Heart left ventricle (tissue), 16 donors: Measurements from ENCODE around the gene KRTAP4-4. TPM values are rescaled to one million over a fixed set of nuclear protein-coding genes. Genes with fewer than 3 reads are reported as not detected.
"Not testable (repeated sequence)": the region's sequence is repeated elsewhere in the genome, so short reads cannot be mapped to it uniquely, and the experiment has no call there.

Experiments
- ATAC-seq, 4 donors: fragments of 200-7000 bp; cut with Tn5 transposase; one replicate each; pipeline ENCODE4 v1.9.1; 2020 to 2022; ENCODE audit warnings: moderate library complexity in 4 of 4, mild to moderate bottlenecking in 3 of 4, moderate number of reproducible peaks in 1 of 4
- DNase-seq, 5 donors: peaks; one replicate each; pipeline ENCODE4 v3.0.0-alpha.2; 2020
- H3K27ac ChIP-seq, 12 donors: fragments of 200-600 bp; sonication (generic) in 4 of 12; one replicate each; pipeline versions ENCODE4 v1.5.0 to v1.8.0; 2016 to 2022; ENCODE audit warnings: mild to moderate bottlenecking in 2 of 12
- H3K27me3 ChIP-seq, 9 donors: fragments of 200-600 bp; sonication (generic) in 2 of 9; one replicate each; pipeline versions ENCODE4 v1.5.1 to v1.8.0; 2016 to 2022; ENCODE audit warnings: mild to moderate bottlenecking in 3 of 9
- H3K36me3 ChIP-seq, 9 donors: fragments of 200-600 bp; sonication (generic) in 2 of 9; one replicate each; pipeline versions ENCODE4 v1.5.0 to v1.8.0; 2018 to 2022; ENCODE audit warnings: mild to moderate bottlenecking in 2 of 9
- H3K4me1 ChIP-seq, 12 donors: fragments of 200-600 bp; sonication (generic) in 4 of 12; one replicate each; pipeline versions ENCODE4 v1.5.0 to v1.8.0; 2016 to 2022; ENCODE audit warnings: mild to moderate bottlenecking in 3 of 12
- H3K4me3 ChIP-seq, 12 donors: fragments of 200-600 bp; sonication (generic) in 4 of 12; one replicate each; pipeline versions ENCODE4 v1.5.0 to v1.8.0; 2017 to 2022; ENCODE audit warnings: mild to moderate bottlenecking in 9 of 12, moderate library complexity in 4 of 12
- H3K9me3 ChIP-seq, 12 donors: fragments of 200-600 bp; sonication (generic) in 4 of 12; one replicate each; pipeline versions ENCODE4 v1.5.0 to v1.8.0; 2016 to 2022; ENCODE audit warnings: mild to moderate bottlenecking in 1 of 12
- POLR2A ChIP-seq, 2 donors: fragments of 450-650 bp; IDR thresholded peaks; one replicate each; pipeline ENCODE4 v1.6.1; 2017; ENCODE audit warnings: antibody characterized with exemption in 2 of 2, mild to moderate bottlenecking in 2 of 2, moderate library complexity in 2 of 2
- WGBS, 4 donors: extraction: QIAGEN DNeasy Blood & Tissue Kit in 2 of 4; methylation state at CpG; one replicate each; pipeline versions ENCODE4 v1.1.5 to v1.1.7; 2013 to 2018; 5-methylcytosine and 5-hydroxymethylcytosine counted together
- intact Hi-C, 10 donors: fragments of 100-400 bp; cut with DNase I; formaldehyde crosslinking; loops; one replicate each; pipeline versions ENCODE4 v1.11.1 to v1.14.2; 2022
- long read RNA-seq, 3 donors: library from polyadenylated mRNA; unstranded; transcript quantifications; one replicate each; pipeline ENCODE4 v2.0.0, GENCODE V29; 2020 to 2021
- polyA plus RNA-seq, 2 donors: library from polyadenylated mRNA; stranded (reverse); fragments of 200-250 nt; gene quantifications; one replicate each; pipeline ENCODE4 v1.2.3, GENCODE V29; 2013
- total RNA-seq, 9 donors: library from RNA; depleted of rRNA in 2 of 9; stranded (reverse); fragments of >200 nt in 2 of 9; fragmentation: NEBNext Ultra II Directional in 3 of 9; extraction: Animal tissue kit (Norgen Biotek cat#: 25700) in 3 of 9; gene quantifications; one replicate each; pipeline versions ENCODE4 v1.1.0 to v1.2.4, GENCODE V29; 2016 to 2023
- TF ChIP-seq, protein P1 (sequence below), 12 donors: fragments of 200-600 bp; sonication (generic) in 4 of 12; IDR thresholded peaks; one replicate each; pipeline versions ENCODE4 v1.5.0 to v1.8.0; 2018 to 2022; ENCODE audit warnings: antibody characterized with exemption in 12 of 12, mild to moderate bottlenecking in 5 of 12
- donor health status: ischemic (EF 13 %, LVEDD 7.1; RV severe dilation, severe dysfunction).
- donor health status: healthy with polysubstance abuse.
- donor health status: DM: no; HTN: yes; CAD: no.
- donor health status: DM: no; HTN: no; CAD: no.
- donor health status: ischemic (EF 25% LVEDD 6.9; RV normal size, moderate dysfunction).
- donor health status: ischemic (EF 25% LVEDD 5.7; RV mildly dilated, moderate dysfunction).
- donor health status: healthy.
- donor health status: DM: yes; HTN: yes; CAD: no.
- donor health status: ischemic (EF 35%, LVEDD 5.7; RV mildly dilated, moderate dysfunction).
- donor health status: nonischemic (EF 11% LVEDD 7.7; RV severe dilation, severe dysfunction).
- donor health status: DM: yes; HTN: yes; CAD: no.
- donor health status: PGD.
- donor health status: ischemic (EF 29% LVEDD 5.4; RV normal size, mild dysfunction).
- donor health status: nonischemic (EF 23%, LVEDD 6.1; RV moderate dilation, normal function).

KRTAP4-4 gene
- not detected for total RNA-seq
- not detected for polyA plus RNA-seq
- long read RNA-seq, donor 1: 0 reads
- long read RNA-seq, donor 2: 0 reads
- long read RNA-seq, donor 3: 0 reads

DNA sequence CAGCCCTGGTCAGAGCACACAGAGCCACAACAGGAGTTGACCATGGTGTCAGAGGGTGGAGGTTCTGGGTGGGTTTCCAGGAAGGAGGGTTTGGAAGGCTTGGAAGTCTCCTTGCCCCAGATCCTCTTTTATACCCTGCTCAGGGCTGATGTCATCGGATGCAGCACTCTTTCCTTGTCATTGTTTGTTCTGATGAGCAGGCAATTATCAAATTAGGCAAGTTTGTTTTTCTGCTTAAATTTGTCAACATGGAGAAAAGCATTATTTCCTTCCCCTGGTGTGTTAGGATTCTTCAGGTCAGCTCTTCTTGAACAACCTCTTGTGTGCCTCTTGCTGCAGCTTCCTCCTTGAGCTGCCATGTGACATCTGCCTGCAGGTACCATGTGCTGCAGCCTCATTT is at the start of gene KRTAP4-4:
TSS of gene KRTAP4-4 (minus strand) at position 101 of the 400 bp plus-strand sequence. CDS start at position 44, 57 bp downstream.
- no peak for DNase-seq
- intact Hi-C loops: no loop called here
- H3K4me3 ChIP-seq: no peak within 1 kb of the TSS
- 75 to 95% (median 82%) methylated on average over 1 of the region's 1 CpG for WGBS, 4 donors
- H3K9me3 ChIP-seq: no peaks in the 10 kb centered on the region
- no peaks in the 10 kb centered on the region for H3K4me1 ChIP-seq
- no peak for ATAC-seq
- no peaks in the 10 kb centered on the region for H3K36me3 ChIP-seq
- no peak within 1 kb of the TSS for H3K27ac ChIP-seq
- peaks cover 0 to 37% (median 9%) of the 10 kb centered on the region in 9 donors for H3K27me3 ChIP-seq
- TF ChIP-seq POLR2A (IDR thresholded peaks at IDR 0.05): no peak
- TF ChIP-seq, protein P1, sequence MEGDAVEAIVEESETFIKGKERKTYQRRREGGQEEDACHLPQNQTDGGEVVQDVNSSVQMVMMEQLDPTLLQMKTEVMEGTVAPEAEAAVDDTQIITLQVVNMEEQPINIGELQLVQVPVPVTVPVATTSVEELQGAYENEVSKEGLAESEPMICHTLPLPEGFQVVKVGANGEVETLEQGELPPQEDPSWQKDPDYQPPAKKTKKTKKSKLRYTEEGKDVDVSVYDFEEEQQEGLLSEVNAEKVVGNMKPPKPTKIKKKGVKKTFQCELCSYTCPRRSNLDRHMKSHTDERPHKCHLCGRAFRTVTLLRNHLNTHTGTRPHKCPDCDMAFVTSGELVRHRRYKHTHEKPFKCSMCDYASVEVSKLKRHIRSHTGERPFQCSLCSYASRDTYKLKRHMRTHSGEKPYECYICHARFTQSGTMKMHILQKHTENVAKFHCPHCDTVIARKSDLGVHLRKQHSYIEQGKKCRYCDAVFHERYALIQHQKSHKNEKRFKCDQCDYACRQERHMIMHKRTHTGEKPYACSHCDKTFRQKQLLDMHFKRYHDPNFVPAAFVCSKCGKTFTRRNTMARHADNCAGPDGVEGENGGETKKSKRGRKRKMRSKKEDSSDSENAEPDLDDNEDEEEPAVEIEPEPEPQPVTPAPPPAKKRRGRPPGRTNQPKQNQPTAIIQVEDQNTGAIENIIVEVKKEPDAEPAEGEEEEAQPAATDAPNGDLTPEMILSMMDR (IDR thresholded peaks at IDR 0.05): no peak

DNA sequence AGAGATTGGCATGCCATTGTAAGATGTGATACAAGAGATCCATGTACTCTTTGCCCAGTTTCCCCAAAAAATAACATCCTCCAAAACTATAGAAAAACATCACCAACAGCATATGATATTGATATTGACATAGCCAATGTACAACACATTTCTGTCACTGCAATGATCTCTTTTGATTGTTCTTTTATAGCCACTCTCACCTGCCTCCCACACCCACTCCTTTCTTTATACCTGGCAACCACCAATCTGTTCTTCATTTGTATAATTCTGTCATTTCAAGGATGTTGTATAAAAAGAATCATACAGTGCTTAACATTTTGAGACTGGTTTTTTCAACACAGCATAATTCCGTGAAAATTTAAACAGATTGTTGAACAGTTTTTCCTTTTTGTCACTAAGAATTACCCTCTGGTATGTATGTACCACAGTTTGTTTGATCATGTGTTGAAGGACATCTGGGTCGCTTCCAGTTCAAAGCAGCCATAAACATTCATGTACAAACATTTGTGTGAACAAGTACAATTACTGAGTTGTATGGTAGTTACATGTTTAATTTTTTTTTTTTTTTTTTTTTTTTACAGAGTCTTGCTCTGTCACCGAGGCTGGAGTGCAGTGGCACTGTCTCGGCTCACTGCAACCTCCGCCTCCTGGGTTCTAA is 39.0 kb upstream of the KRTAP4-4 start:
- ATAC-seq (no peak), DNase-seq (no peak)
- no peaks in the 10 kb centered on the region for H3K27me3 ChIP-seq
- WGBS, 4 donors: 67 to 75% (median 70%) methylated on average over 5 of the region's 5 CpGs
- H3K4me3 ChIP-seq: no peak overlapping the region
- no peaks in the 10 kb centered on the region for H3K4me1 ChIP-seq
- no peaks in the 10 kb centered on the region for H3K36me3 ChIP-seq
- TF ChIP-seq, protein P1 (IDR thresholded peaks at IDR 0.05): no peak
- TF ChIP-seq POLR2A (IDR thresholded peaks at IDR 0.05): no peak
- no peak overlapping the region for H3K27ac ChIP-seq
- intact Hi-C loops: no loop called here
- H3K9me3 ChIP-seq: peaks cover 0 to 12% (median 0%) of the 10 kb centered on the region in 12 donors

DNA sequence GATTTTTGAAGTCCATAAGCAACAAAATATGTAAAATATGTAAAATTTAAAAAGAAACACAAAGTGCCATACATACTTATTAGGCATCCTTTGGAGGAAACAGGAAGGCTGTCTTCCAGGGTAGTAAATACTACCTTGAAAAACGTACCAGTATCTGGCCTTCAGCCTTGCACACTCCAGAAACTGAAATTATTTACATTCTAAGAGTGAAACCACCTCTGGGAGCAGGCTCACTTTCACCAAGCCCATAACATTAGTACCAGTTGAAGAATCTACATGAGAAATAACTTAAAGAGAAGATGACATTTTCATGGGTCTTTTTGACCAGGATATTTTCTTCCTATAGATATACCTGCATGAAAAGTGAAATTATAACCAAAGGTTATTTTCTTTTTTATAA is 35.5 kb upstream of the KRTAP4-4 start:
- TF ChIP-seq, protein P1 (IDR thresholded peaks at IDR 0.05): no peak
- no peak for TF ChIP-seq POLR2A (IDR thresholded peaks at IDR 0.05)
- ATAC-seq: no peak
- intact Hi-C loops: no loop called here
- WGBS, 4 donors: 39 to 44% (median 42%) methylated on average over 1 of the region's 1 CpG
- no peaks in the 10 kb centered on the region for H3K36me3 ChIP-seq
- peaks cover 0 to 12% (median 0%) of the 10 kb centered on the region in 12 donors for H3K9me3 ChIP-seq
- H3K27me3 ChIP-seq: peaks cover 0 to 9% (median 0%) of the 10 kb centered on the region in 9 donors
- H3K4me1 ChIP-seq: no peaks in the 10 kb centered on the region
- H3K27ac ChIP-seq: no peak overlapping the region
- no peak overlapping the region for H3K4me3 ChIP-seq
- no peak for DNase-seq

DNA sequence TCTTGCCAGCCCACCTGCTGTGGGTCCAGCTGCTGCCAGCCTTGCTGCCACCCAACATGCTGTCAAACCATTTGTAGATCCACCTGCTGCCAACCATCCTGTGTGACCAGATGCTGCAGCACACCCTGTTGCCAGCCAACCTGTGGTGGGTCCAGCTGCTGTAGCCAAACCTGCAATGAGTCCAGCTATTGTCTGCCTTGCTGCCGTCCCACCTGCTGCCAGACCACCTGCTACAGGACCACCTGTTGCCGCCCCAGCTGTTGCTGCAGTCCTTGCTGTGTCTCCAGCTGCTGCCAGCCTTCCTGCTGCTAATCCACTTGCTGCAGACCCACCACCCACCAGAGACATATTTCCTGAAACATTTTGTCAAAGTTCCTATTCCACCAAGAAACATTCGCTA is 29.8 kb upstream of the KRTAP4-4 start:
- 76 to 90% (median 84%) methylated on average over 3 of the region's 3 CpGs for WGBS, 4 donors
- Histone ChIP-seq H3K27ac (no peak overlapping the region), H3K27me3 (peaks cover 0 to 23% (median 0%) of the 10 kb centered on the region in 9 donors), H3K9me3 (peaks cover 0 to 5% (median 0%) of the 10 kb centered on the region in 12 donors), H3K4me1 (no peaks in the 10 kb centered on the region), H3K36me3 (no peaks in the 10 kb centered on the region), H3K4me3 (no peak overlapping the region)
- ATAC-seq: no peak
- intact Hi-C loops: no loop called here
- TF ChIP-seq, protein P1 (IDR thresholded peaks at IDR 0.05): no peak
- no peak for TF ChIP-seq POLR2A (IDR thresholded peaks at IDR 0.05)
- no peak for DNase-seq

DNA sequence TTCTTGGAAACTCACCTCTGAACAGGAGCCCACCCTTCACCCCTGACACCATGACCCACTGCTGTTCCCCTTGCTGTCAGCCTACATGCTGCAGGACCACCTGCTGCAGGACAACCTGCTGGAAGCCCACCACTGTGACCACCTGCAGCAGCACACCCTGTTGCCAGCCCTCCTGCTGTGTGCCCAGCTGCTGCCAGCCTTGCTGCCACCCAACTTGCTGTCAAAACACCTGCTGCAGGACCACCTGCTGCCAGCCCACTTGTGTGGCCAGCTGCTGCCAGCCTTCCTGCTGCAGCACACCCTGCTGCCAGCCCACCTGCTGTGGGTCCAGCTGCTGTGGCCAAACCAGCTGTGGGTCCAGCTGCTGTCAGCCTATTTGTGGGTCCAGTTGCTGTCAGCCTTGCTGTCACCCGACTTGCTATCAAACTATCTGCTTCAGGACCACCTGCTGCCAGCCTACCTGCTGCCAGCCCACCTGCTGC is 29.3 kb upstream of the KRTAP4-4 start, which contains the start of gene KRTAP9-1:
TSS of gene KRTAP9-1 (plus strand) at position 51 of the 482 bp plus-strand sequence. CDS start at position 51, 0 bp downstream.
- DNase-seq, ATAC-seq, H3K4me3 ChIP-seq, H3K4me1 ChIP-seq, H3K9me3 ChIP-seq, H3K36me3 ChIP-seq, intact Hi-C loops, H3K27ac ChIP-seq: not testable (repeated sequence)
- peaks cover 0 to 23% (median 0%) of the 10 kb centered on the region in 9 donors for H3K27me3 ChIP-seq
- whole genome bisulfite sequencing, 4 donors: 50 to 75% (median 62%) methylated on average over 1 of the region's 1 CpG
